Neural crest cell (in vitro differentiated cells): Measurements from ENCODE around the gene PUS7. TPM values are rescaled to one million over a fixed set of nuclear protein-coding genes. Genes with fewer than 3 reads are reported as not detected.

Source experiments
- DNase-seq: peaks from one replicate; pipeline ENCODE4 v3.0.0; 2021; ENCODE audit warnings: low read depth, mixed read lengths, low spot score
- H3K27ac Mint-ChIP-seq: one replicate; pipeline ENCODE4 v1.8.0; 2021; ENCODE audit warnings: mild to moderate bottlenecking, mixed read lengths; ENCODE audit not compliant: unreplicated experiment
- H3K27me3 Mint-ChIP-seq: 2 replicates; pipeline ENCODE4 v1.8.0; 2021; ENCODE audit warnings: low read depth, mild to moderate bottlenecking, mixed read lengths
- H3K36me3 Mint-ChIP-seq: 2 replicates; pipeline ENCODE4 v1.8.0; 2021; ENCODE audit warnings: low read depth, mild to moderate bottlenecking, mixed read lengths
- H3K4me1 Mint-ChIP-seq: 2 replicates; pipeline ENCODE4 v1.8.0; 2021; ENCODE audit warnings: mixed read lengths
- H3K4me3 Mint-ChIP-seq: one replicate; pipeline ENCODE4 v1.8.0; 2021; ENCODE audit warnings: mild to moderate bottlenecking, mixed read lengths
- H3K9me3 Mint-ChIP-seq: 2 replicates; pipeline ENCODE4 v1.8.0; 2021; ENCODE audit warnings: mixed read lengths
- CTCF ChIP-seq: fragments of 200-600 bp; sonication (generic); conservative IDR thresholded peaks from 2 replicates; pipeline ENCODE4 v1.5.0; 2021; ENCODE audit warnings: antibody characterized with exemption, mild to moderate bottlenecking
- total RNA-seq: library from RNA; stranded (reverse); gene quantifications from 2 replicates; pipeline ENCODE4 v1.2.1, GENCODE V29; 2021

Gene PUS7
- total RNA-seq, 1 donor from 2014 or later = 38.0 TPM

GRCh38 chr7:105559926-105560325, 37.9 kb upstream of the PUS7 start:
- no peaks in the 10 kb centered on the region for H3K4me1 Mint-ChIP-seq
- H3K9me3 Mint-ChIP-seq = no peaks in the 10 kb centered on the region
- no peak overlapping the region for H3K4me3 Mint-ChIP-seq
- no peaks in the 10 kb centered on the region for H3K27me3 Mint-ChIP-seq
- no peak for DNase-seq
- H3K36me3 Mint-ChIP-seq = peaks cover 14% of the 10 kb centered on the region
- H3K27ac Mint-ChIP-seq = peak overlapping the region; percentile 69
- TF ChIP-seq CTCF = no peak

GRCh38 chr7:105538339-105538738, 16.3 kb upstream of the PUS7 start:
- no peaks in the 10 kb centered on the region for H3K9me3 Mint-ChIP-seq
- H3K36me3 Mint-ChIP-seq = peaks cover 14% of the 10 kb centered on the region
- H3K4me1 Mint-ChIP-seq = peaks cover 2% of the 10 kb centered on the region
- no peaks in the 10 kb centered on the region for H3K27me3 Mint-ChIP-seq
- no peak for TF ChIP-seq CTCF
- H3K27ac Mint-ChIP-seq = no peak overlapping the region
- H3K4me3 Mint-ChIP-seq = no peak overlapping the region
- no peak for DNase-seq

- peaks cover 19% of the 10 kb centered on the region for H3K4me1 Mint-ChIP-seq
- no peak for TF ChIP-seq CTCF
- H3K36me3 Mint-ChIP-seq = peaks cover 2% of the 10 kb centered on the region
- peaks cover 2% of the 10 kb centered on the region for H3K9me3 Mint-ChIP-seq
- peak overlapping the region; percentile 94 for H3K27ac Mint-ChIP-seq
- H3K27me3 Mint-ChIP-seq = no peaks in the 10 kb centered on the region
- no peak for DNase-seq
- peak overlapping the region; percentile 96 for H3K4me3 Mint-ChIP-seq
Observed at GRCh38 chr7:105532709-105533460, 10.8 kb upstream of the PUS7 start.

- H3K27ac Mint-ChIP-seq = peak within 1 kb of the TSS; percentile 94
- H3K36me3 Mint-ChIP-seq = peaks cover 2% of the 10 kb centered on the region
- H3K4me1 Mint-ChIP-seq = peaks cover 19% of the 10 kb centered on the region
- peak; percentile 77 for TF ChIP-seq CTCF
- H3K27me3 Mint-ChIP-seq = no peaks in the 10 kb centered on the region
- H3K4me3 Mint-ChIP-seq = peak within 1 kb of the TSS; percentile 96
- H3K9me3 Mint-ChIP-seq = peaks cover 2% of the 10 kb centered on the region
- DNase-seq = peak; percentile 93
Observed at GRCh38 chr7:105531792-105532671, 10.0 kb upstream of the PUS7 start, which contains the start of gene RINT1. TSS of gene RINT1 (plus strand) at chr7:105532201. CDS start at chr7:105532316, 115 bp downstream.

GRCh38 chr7:105530546-105530945, 8.5 kb upstream of the PUS7 start:
- no peak for DNase-seq
- Mint-ChIP-seq H3K4me1 (peaks cover 19% of the 10 kb centered on the region), H3K36me3 (no peaks in the 10 kb centered on the region), H3K27ac (no peak overlapping the region), H3K9me3 (peaks cover 2% of the 10 kb centered on the region), H3K4me3 (peak overlapping the region; percentile 54), H3K27me3 (peaks cover 3% of the 10 kb centered on the region)
- no peak for TF ChIP-seq CTCF
